ENCODE data around the gene TFDP1.

TFDP1 gene

GRCh38 chr13:113650275-113650674, 65.7 kb downstream of the TFDP1 start:
- TF ChIP-seq, protein P1, sequence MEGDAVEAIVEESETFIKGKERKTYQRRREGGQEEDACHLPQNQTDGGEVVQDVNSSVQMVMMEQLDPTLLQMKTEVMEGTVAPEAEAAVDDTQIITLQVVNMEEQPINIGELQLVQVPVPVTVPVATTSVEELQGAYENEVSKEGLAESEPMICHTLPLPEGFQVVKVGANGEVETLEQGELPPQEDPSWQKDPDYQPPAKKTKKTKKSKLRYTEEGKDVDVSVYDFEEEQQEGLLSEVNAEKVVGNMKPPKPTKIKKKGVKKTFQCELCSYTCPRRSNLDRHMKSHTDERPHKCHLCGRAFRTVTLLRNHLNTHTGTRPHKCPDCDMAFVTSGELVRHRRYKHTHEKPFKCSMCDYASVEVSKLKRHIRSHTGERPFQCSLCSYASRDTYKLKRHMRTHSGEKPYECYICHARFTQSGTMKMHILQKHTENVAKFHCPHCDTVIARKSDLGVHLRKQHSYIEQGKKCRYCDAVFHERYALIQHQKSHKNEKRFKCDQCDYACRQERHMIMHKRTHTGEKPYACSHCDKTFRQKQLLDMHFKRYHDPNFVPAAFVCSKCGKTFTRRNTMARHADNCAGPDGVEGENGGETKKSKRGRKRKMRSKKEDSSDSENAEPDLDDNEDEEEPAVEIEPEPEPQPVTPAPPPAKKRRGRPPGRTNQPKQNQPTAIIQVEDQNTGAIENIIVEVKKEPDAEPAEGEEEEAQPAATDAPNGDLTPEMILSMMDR (IDR thresholded peaks at IDR 0.05; ENCODE audit: extremely low read depth, missing control alignments), result no peak
- DNase-seq (ENCODE audit: low spot score), result no peak

GRCh38 chr13:113650731-113651148, 66.2 kb downstream of the TFDP1 start:
- no peak for DNase-seq (ENCODE audit: low spot score)
- TF ChIP-seq, protein P1 (IDR thresholded peaks at IDR 0.05; ENCODE audit: extremely low read depth, missing control alignments), result no peak

DNA sequence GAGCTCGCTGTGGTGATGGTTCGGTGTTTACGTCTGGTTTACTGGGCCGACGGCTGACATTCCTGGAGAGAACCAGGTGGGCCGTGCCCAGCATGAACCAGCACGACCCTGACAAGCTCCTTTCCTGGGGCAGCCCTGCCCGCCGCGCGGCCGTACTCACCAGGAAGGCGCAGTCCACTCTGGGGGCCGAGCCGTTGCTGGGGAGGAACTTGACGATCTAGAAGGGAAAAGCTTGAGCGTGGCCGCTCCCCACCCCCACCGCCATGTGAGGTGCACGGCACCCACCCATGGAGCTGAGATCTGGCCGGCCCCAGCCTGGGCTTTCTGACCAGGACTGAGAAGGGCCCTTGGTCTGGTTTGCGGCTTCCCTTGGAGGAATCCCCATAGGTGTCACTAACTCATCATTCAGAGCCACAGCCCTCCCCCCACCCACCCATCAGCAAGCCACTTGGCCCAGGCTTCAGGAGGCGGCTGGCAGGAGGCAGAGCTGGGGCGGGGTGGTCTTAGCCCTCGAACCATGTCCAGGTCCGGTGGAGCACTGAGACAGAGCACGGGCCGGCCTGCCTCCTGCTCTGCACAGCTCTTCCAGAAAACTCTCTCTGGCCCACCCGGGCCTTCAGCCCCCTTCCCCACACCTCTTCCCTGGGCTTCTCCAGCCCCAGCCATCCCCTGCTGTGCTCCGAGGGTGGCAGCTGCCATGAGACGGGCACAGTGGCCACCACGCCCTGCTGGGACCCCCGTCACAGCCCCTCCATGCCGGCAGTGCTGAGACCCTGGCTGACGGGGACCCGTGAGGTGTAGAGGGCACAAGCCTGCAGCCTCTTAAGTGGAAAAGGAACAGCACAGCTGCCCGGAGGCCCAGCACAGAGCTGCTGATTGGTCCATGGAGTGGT, 67.2 kb downstream of the TFDP1 start:
- DNase-seq (ENCODE audit: low spot score), result no peak
- TF ChIP-seq, protein P1 (IDR thresholded peaks at IDR 0.05; ENCODE audit: extremely low read depth, missing control alignments), result no peak

- no peak for DNase-seq (ENCODE audit: low spot score)
- TF ChIP-seq, protein P1 (IDR thresholded peaks at IDR 0.05; ENCODE audit: extremely low read depth, missing control alignments), result no peak
These were observed 68.1 kb downstream of the TFDP1 start for GRCh38 chr13:113652404-113653263.

DNA sequence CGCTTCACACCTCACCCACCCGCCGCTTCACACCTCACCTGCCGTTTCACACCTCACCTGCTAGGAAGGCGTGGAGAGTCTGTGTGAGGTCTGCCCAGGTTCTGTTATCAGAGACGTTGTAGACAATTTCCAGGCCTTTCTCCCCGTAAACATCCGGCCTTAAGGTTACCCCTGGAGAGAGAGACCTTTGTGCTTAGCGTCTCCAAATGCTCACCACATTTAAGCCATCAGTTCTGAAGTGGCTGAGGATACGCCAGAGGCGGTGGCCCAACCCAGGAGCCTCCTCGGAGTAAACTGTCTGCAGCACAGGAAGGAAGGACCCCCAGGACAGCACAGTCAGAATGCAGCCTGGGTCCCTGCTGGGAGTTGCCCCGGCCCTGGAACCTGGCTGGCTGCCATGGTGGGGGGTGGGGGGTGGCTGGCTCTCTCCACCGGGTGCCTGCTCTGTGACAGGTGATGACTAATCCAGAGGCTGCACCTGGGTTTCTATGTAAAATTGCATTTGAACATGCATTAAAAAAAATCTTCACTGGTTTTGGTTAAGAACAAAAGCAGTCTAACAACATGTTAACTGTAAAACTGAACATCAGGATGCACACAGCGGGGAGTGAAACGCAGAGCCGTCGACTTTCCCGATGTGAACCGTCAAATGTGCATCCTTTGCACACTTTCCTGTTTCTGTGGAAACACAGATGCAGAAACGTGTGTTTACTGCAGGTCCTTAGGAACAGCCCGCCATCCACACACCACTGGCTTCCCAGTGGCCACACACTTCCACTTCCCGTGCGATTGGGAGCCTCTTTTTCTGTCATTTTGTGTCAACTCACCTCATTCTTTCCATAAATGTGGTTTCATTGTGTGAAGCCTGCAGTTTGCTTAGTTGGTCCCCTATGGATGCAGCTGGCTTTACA, 69.0 kb downstream of the TFDP1 start:
- no peak for DNase-seq (ENCODE audit: low spot score)
- TF ChIP-seq, protein P1 (IDR thresholded peaks at IDR 0.05; ENCODE audit: extremely low read depth, missing control alignments), result no peak

DNA sequence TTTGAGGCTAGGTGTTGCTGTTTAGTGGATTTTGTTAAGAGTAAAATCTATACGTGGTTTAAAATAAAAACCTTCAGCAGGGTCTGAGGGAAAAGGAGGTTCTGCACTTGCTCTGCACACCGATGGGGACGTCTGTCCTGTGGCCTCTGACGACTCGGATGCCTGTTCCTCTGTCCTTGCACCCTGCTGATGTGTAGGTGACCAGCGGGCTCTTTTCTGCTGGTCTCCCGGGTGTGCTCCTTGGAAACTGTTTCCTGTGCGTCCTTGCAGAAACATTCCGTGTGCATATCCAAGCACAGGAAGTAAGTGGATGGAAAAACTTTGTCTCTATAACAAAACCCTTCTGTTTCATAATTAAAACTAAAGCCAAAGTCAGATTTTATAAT, 69.6 kb downstream of the TFDP1 start:
- no peak for DNase-seq (ENCODE audit: low spot score)
- TF ChIP-seq, protein P1 (IDR thresholded peaks at IDR 0.05; ENCODE audit: extremely low read depth, missing control alignments), result no peak

Measured in GM20000 (cell line).